PC-3 (cell line): ENCODE measurements around the gene MTMR2. TPM values are rescaled to one million over a fixed set of nuclear protein-coding genes. Genes with fewer than 3 reads are reported as not detected.

Source experiments
- ATAC-seq: fragments of 200-7000 bp; cut with Tn5 transposase; 2 replicates; pipeline ENCODE4 v1.9.1; 2020; ENCODE audit warnings: mild to moderate bottlenecking, moderate library complexity
- BruUV-seq: library from RNA; stranded (reverse); fragments of 400-500 nt; replicated peaks from 2 replicates; lab custom pipeline; 2021; lab: Mats Ljungman, UMichigan
- CTCF ChIA-PET: fragments of 300-600 bp; sonication (Branson Sonifier 250); formaldehyde crosslinking; loops from one replicate; lab custom pipeline; 2022; ENCODE audit warnings: antibody characterized with exemption; lab: Charles Lee
- POLR2A ChIA-PET: fragments of 300-600 bp; sonication (Branson Sonifier 250); formaldehyde crosslinking; loops from one replicate; lab custom pipeline; 2022; ENCODE audit warnings: antibody characterized with exemption; ENCODE audit not compliant: unreplicated experiment; lab: Charles Lee
- DNase-seq: peaks from one replicate; pipeline ENCODE4 v3.0.0-alpha.2; 2015
- H2AFZ ChIP-seq: fragments of 300-600 bp; sonication (generic); 2 replicates; pipeline ENCODE4 v1.6.0; 2016; ENCODE audit warnings: antibody characterized with exemption, low read length
- H3F3A ChIP-seq: fragments of 300-600 bp; sonication (generic); one replicate; pipeline ENCODE4 v1.6.0; 2017; ENCODE audit warnings: antibody characterized with exemption, low read length, control low read depth, mild to moderate bottlenecking; ENCODE audit not compliant: unreplicated experiment
- H3K27ac ChIP-seq: fragments of 300-600 bp; sonication (generic); 2 replicates; pipeline ENCODE4 v1.5.1; 2016; ENCODE audit warnings: mild to moderate bottlenecking, low read length
- H3K27me3 ChIP-seq: fragments of 300-600 bp; sonication (generic); 2 replicates; pipeline ENCODE4 v1.6.1; 2016; ENCODE audit warnings: low read length, mixed read lengths
- H3K36me3 ChIP-seq: fragments of 300-600 bp; sonication (generic); 2 replicates; pipeline ENCODE4 v1.6.1; 2016; ENCODE audit warnings: low read depth, mixed run types, low read length, mixed read lengths
- H3K4me1 ChIP-seq: fragments of 300-600 bp; sonication (generic); 2 replicates; pipeline ENCODE4 v1.5.1; 2016; ENCODE audit warnings: low read length; ENCODE audit not compliant: insufficient read depth
- H3K4me2 ChIP-seq: fragments of 300-600 bp; sonication (generic); 2 replicates; pipeline ENCODE4 v1.6.0; 2016; ENCODE audit warnings: low read length
- H3K4me3 ChIP-seq: fragments of 300-600 bp; sonication (generic); 2 replicates; pipeline ENCODE4 v1.5.1; 2016; ENCODE audit warnings: mild to moderate bottlenecking, low read length, mixed read lengths
- H3K79me2 ChIP-seq: fragments of 300-600 bp; sonication (generic); 2 replicates; pipeline ENCODE4 v1.6.1; 2017; ENCODE audit warnings: low read length, mixed read lengths
- H3K9ac ChIP-seq: fragments of 300-600 bp; sonication (generic); 2 replicates; pipeline ENCODE4 v1.6.0; 2016; ENCODE audit warnings: mild to moderate bottlenecking, low read length
- H3K9me2 ChIP-seq: fragments of 300-600 bp; sonication (generic); replicated peaks from 2 replicates; pipeline ENCODE4 v1.6.1; 2016; ENCODE audit warnings: mixed run types, low read length, mixed read lengths
- H3K9me3 ChIP-seq: fragments of 300-600 bp; sonication (generic); 2 replicates; pipeline ENCODE4 v1.6.1; 2016; ENCODE audit warnings: low read length, mixed read lengths
- H4K20me1 ChIP-seq: fragments of 300-600 bp; sonication (generic); 2 replicates; pipeline ENCODE4 v1.6.1; 2016; ENCODE audit warnings: low read length, mixed read lengths
- CTCF ChIP-seq: fragments of 300-600 bp; sonication (generic); conservative IDR thresholded peaks from 2 replicates; pipeline ENCODE4 v1.5.1; 2017; ENCODE audit warnings: antibody characterized with exemption, low read depth, mild to moderate bottlenecking, low read length
- EZH2 ChIP-seq: fragments of 300-600 bp; sonication (generic); IDR thresholded peaks from one replicate; pipeline ENCODE4 v1.6.1; 2017; ENCODE audit warnings: antibody characterized with exemption, mild to moderate bottlenecking, low read length; ENCODE audit not compliant: unreplicated experiment
- EZH2phosphoT487 ChIP-seq: fragments of 300-600 bp; sonication (generic); IDR thresholded peaks from 2 replicates; pipeline ENCODE4 v1.6.1; 2018; ENCODE audit warnings: mild to moderate bottlenecking, antibody characterized with exemption, low read length, borderline replicate concordance
- intact Hi-C: fragments of 100-400 bp; cut with micrococcal nuclease; formaldehyde crosslinking; loops from 2 replicates; pipeline ENCODE4 v1.9.0; 2023
- total RNA-seq: library from RNA; depleted of rRNA; stranded (reverse); fragments of >200 nt; gene quantifications from 2 replicates; pipeline ENCODE4 v1.2.3, GENCODE V29; 2014

The MTMR2 gene
- total RNA-seq, 1 experiment from 2014 or later, result 31.7 TPM

DNA sequence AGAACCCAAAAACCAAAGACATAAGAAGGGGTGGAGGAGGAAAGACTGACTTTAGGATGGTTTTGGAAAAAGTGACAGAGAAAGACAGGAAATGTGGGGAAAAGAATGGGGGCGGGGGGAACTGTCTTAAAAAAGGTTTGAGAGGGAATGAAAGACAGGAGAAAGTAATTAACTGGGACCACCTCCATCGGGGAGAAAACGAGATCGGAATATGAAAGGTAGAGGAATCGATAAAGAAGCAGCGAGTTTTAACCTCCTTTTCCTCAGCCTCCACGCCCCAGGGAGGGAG lies 524 bp downstream of the MTMR2 start:
- ChIA-PET CTCF (interaction anchor here (0.6 kb wide), 1 partner anchor 111 kb away, joined by 3 read pairs; no protein-coding TSS in a partner anchor), POLR2A (interaction anchor here (0.5 to 1.0 kb wide), 4 partner anchors 35 to 938 kb away, joined by 3 read pairs; no protein-coding TSS in a partner anchor)
- peak overlapping the region; percentile 81 for H3K27ac ChIP-seq
- H3K79me2 ChIP-seq, result peaks cover 65% of the 10 kb centered on the region
- DNase-seq (peak; percentile 27), ATAC-seq (no peak)
- H4K20me1 ChIP-seq, result no peaks in the 10 kb centered on the region
- intact Hi-C loops, result no loop called here
- no peaks in the 10 kb centered on the region for H3K36me3 ChIP-seq
- H3K9ac ChIP-seq, result peak overlapping the region; percentile 90
- TF ChIP-seq EZH2phosphoT487 (no peak), CTCF (no peak), EZH2 (no peak)
- H3F3A ChIP-seq, result no peaks in the 10 kb centered on the region
- H3K4me2 ChIP-seq, result peak overlapping the region; percentile 86
- peak overlapping the region; percentile 83 for H2AFZ ChIP-seq
- peaks cover 26% of the 10 kb centered on the region for H3K4me1 ChIP-seq
- H3K4me3 ChIP-seq, result peak overlapping the region; percentile 85
- H3K27me3 ChIP-seq, result no peaks in the 10 kb centered on the region
- no peaks in the 10 kb centered on the region for H3K9me3 ChIP-seq
- BruUV-seq, result no TSS peak
- no peaks in the 10 kb centered on the region for H3K9me2 ChIP-seq

- BruUV-seq, result TSS peak; percentile 40
- Histone ChIP-seq H3K79me2 (peaks cover 71% of the 10 kb centered on the region), H3K9me2 (no peaks in the 10 kb centered on the region), H3F3A (no peaks in the 10 kb centered on the region), H3K4me3 (peak overlapping the region; percentile 85), H3K9ac (peak overlapping the region; percentile 90), H4K20me1 (no peaks in the 10 kb centered on the region), H3K27ac (peak overlapping the region; percentile 81), H3K27me3 (no peaks in the 10 kb centered on the region), H2AFZ (peak overlapping the region; percentile 83), H3K4me1 (peaks cover 29% of the 10 kb centered on the region), H3K36me3 (no peaks in the 10 kb centered on the region), H3K9me3 (no peaks in the 10 kb centered on the region), H3K4me2 (peak overlapping the region; percentile 86)
- intact Hi-C loops, result no loop called here
- TF ChIP-seq CTCF (no peak), EZH2 (no peak), EZH2phosphoT487 (no peak)
- POLR2A ChIA-PET, result interaction anchor here (0.8 kb wide), 1 partner anchor 74 kb away, joined by 3 read pairs; no protein-coding TSS in a partner anchor
- peak; percentile 36 for DNase-seq
- CTCF ChIA-PET, result interaction anchor here (0.7 to 1.0 kb wide), 4 partner anchors 20 to 420 kb away, joined by 3 to 4 read pairs (median 3); partner anchors contain the start of gene MAML2
- no peak for ATAC-seq
Measured at GRCh38 chr11:95922536-95923438, 1.1 kb downstream of the MTMR2 start.
